Loucy (cell line): ENCODE measurements around the gene KCNJ3.
"Not testable (repeated sequence)": the region's sequence is repeated elsewhere in the genome, so short reads cannot be mapped to it uniquely, and the experiment has no call there.

Source experiments
- H2AFZ ChIP-seq: fragments of 200-600 bp; sonication (generic); 2 replicates; pipeline ENCODE4 v1.6.0; 2016; ENCODE audit warnings: antibody characterized with exemption, mild to moderate bottlenecking, low read length, moderate library complexity
- H3F3A ChIP-seq: fragments of 200-600 bp; 2 replicates; pipeline ENCODE4 v1.6.0; 2016; ENCODE audit warnings: antibody characterized with exemption, low read depth, mild to moderate bottlenecking
- H3K27me3 ChIP-seq: fragments of 200-600 bp; sonication (generic); 2 replicates; pipeline ENCODE4 v1.6.1; 2014; ENCODE audit warnings: low read length, mild to moderate bottlenecking; ENCODE audit not compliant: insufficient read depth, poor library complexity, severe bottlenecking
- H3K36me3 ChIP-seq: fragments of 200-600 bp; sonication (generic); 2 replicates; pipeline ENCODE4 v1.6.1; 2016; ENCODE audit warnings: low read length; ENCODE audit not compliant: insufficient read depth
- H3K4me1 ChIP-seq: fragments of 200-600 bp; sonication (generic); 2 replicates; pipeline ENCODE4 v1.5.1; 2014; ENCODE audit warnings: low read length, mild to moderate bottlenecking; ENCODE audit not compliant: insufficient read depth, poor library complexity, severe bottlenecking
- H3K4me2 ChIP-seq: fragments of 200-600 bp; sonication (generic); 2 replicates; pipeline ENCODE4 v1.6.0; 2014; ENCODE audit warnings: antibody characterized with exemption, low read length, low read depth, mild to moderate bottlenecking; ENCODE audit not compliant: poor library complexity, severe bottlenecking
- H3K4me3 ChIP-seq: fragments of 200-600 bp; sonication (generic); 2 replicates; pipeline ENCODE4 v1.5.1; 2014; ENCODE audit warnings: low read length, mild to moderate bottlenecking, mixed read lengths; ENCODE audit not compliant: poor library complexity, severe bottlenecking
- H3K79me2 ChIP-seq: fragments of 200-600 bp; sonication (generic); 2 replicates; pipeline ENCODE4 v1.6.1; 2014; ENCODE audit warnings: low read length; ENCODE audit not compliant: insufficient read depth
- H3K9ac ChIP-seq: fragments of 200-600 bp; sonication (generic); 2 replicates; pipeline ENCODE4 v1.6.0; 2014; ENCODE audit warnings: mild to moderate bottlenecking, low read depth, low read length, moderate library complexity; ENCODE audit not compliant: poor library complexity, severe bottlenecking
- H3K9me2 ChIP-seq: fragments of 200-600 bp; sonication (generic); replicated peaks from 2 replicates; pipeline ENCODE4 v1.6.1; 2016; ENCODE audit warnings: low read depth, low read length, mixed read lengths
- H3K9me3 ChIP-seq: fragments of 200-600 bp; sonication (generic); 2 replicates; pipeline ENCODE4 v1.6.1; 2014; ENCODE audit warnings: mild to moderate bottlenecking, antibody characterized with exemption, low read length, low read depth; ENCODE audit not compliant: insufficient read depth
- H4K20me1 ChIP-seq: fragments of 200-600 bp; sonication (generic); 2 replicates; pipeline ENCODE4 v1.6.0; 2014; ENCODE audit warnings: antibody characterized with exemption, low read length, mild to moderate bottlenecking; ENCODE audit not compliant: insufficient read depth, poor library complexity, severe bottlenecking
- CTCF ChIP-seq: fragments of 200-600 bp; sonication (generic); conservative IDR thresholded peaks from 2 replicates; pipeline ENCODE4 v1.5.1; 2014; ENCODE audit warnings: mild to moderate bottlenecking, antibody characterized with exemption, low read length
- EZH2phosphoT487 ChIP-seq: fragments of 200-600 bp; IDR thresholded peaks from 2 replicates; pipeline ENCODE4 v1.6.1; 2018; ENCODE audit warnings: antibody characterized with exemption, mild to moderate bottlenecking, moderate library complexity, borderline replicate concordance

KCNJ3 gene

GRCh38 chr2:154855138-154855537, 156.6 kb downstream of the KCNJ3 start:
- Histone ChIP-seq H3K79me2 (no peaks in the 10 kb centered on the region), H3K36me3 (no peaks in the 10 kb centered on the region), H3F3A (no peaks in the 10 kb centered on the region), H3K4me2 (no peak overlapping the region), H2AFZ (no peak overlapping the region), H3K4me3 (no peak overlapping the region), H3K27me3 (no peaks in the 10 kb centered on the region), H3K9ac (no peak overlapping the region), H3K9me2 (no peaks in the 10 kb centered on the region), H4K20me1 (no peaks in the 10 kb centered on the region), H3K9me3 (no peaks in the 10 kb centered on the region), H3K4me1 (no peaks in the 10 kb centered on the region)
- TF ChIP-seq EZH2phosphoT487: no peak
- no peak for TF ChIP-seq CTCF

- not testable (repeated sequence) for H3K36me3 ChIP-seq, H3K4me1 ChIP-seq, H3F3A ChIP-seq, H3K27me3 ChIP-seq, H3K9me2 ChIP-seq, H3K9ac ChIP-seq, H3K9me3 ChIP-seq, H3K79me2 ChIP-seq, H4K20me1 ChIP-seq, H3K4me3 ChIP-seq, H2AFZ ChIP-seq, H3K4me2 ChIP-seq
Measured at GRCh38 chr2:154867151-154867550, 168.7 kb downstream of the KCNJ3 start.

GRCh38 chr2:154875999-154876398, 177.5 kb downstream of the KCNJ3 start:
- Histone ChIP-seq H3K9me2 (no peaks in the 10 kb centered on the region), H4K20me1 (no peaks in the 10 kb centered on the region), H3K27me3 (no peaks in the 10 kb centered on the region), H2AFZ (no peak overlapping the region), H3K9me3 (no peaks in the 10 kb centered on the region), H3K79me2 (no peaks in the 10 kb centered on the region), H3K4me3 (no peak overlapping the region), H3K4me2 (no peak overlapping the region), H3K36me3 (no peaks in the 10 kb centered on the region), H3K9ac (no peak overlapping the region), H3K4me1 (no peaks in the 10 kb centered on the region), H3F3A (no peaks in the 10 kb centered on the region)
- TF ChIP-seq EZH2phosphoT487: no peak
- no peak for TF ChIP-seq CTCF

GRCh38 chr2:154882725-154883124, 184.2 kb downstream of the KCNJ3 start:
- TF ChIP-seq EZH2phosphoT487 (no peak), CTCF (no peak)
- H4K20me1 ChIP-seq: no peaks in the 10 kb centered on the region
- 0 out of 2 replicates have a peak, but pooled peaks cover 4% of the 10 kb centered on the region for H3K9me3 ChIP-seq
- no peaks in the 10 kb centered on the region for H3K36me3 ChIP-seq
- H3K4me3 ChIP-seq: no peak overlapping the region
- H2AFZ ChIP-seq: no peak overlapping the region
- no peaks in the 10 kb centered on the region for H3K27me3 ChIP-seq
- H3K4me2 ChIP-seq: no peak overlapping the region
- no peak overlapping the region for H3K9ac ChIP-seq
- H3K79me2 ChIP-seq: no peaks in the 10 kb centered on the region
- peaks cover 5% of the 10 kb centered on the region for H3K4me1 ChIP-seq
- no peaks in the 10 kb centered on the region for H3K9me2 ChIP-seq
- H3F3A ChIP-seq: no peaks in the 10 kb centered on the region
